HG02840 (cell line): ENCODE results near the gene KCNAB1.
"Not testable (repeated sequence)": the region's sequence is repeated elsewhere in the genome, so short reads cannot be mapped to it uniquely, and the experiment has no call there.

Experiments used
- ATAC-seq: cut with Tn5 transposase; IDR thresholded peaks from one replicate; pipeline ENCODE4 v1.9.1; 2021; ENCODE audit warnings: mild to moderate bottlenecking, moderate library complexity, moderate number of reproducible peaks; ENCODE audit not compliant: unreplicated experiment, low FRiP score

The KCNAB1 gene

DNA sequence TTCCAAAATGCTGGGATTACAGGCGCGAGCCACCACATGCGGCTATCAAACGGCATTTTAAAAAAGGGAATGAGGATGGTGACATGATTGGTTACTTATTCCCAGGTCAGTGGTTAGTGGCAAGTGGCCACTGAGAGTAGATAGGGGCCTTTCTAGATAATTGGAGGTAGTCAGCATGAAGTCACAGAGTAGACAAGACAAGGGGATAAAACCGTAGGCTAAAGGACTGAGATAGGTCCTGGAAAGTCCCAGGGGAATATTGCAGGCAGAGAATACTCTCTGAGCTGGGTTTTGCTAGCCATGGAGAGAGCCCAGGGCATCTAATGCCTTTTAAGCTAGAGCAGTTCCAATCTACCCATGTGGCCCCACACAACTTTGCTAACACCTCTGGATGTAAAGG lies 52.2 kb downstream of the KCNAB1 start:
- no peak for ATAC-seq

GRCh38 chr3:156174229-156174847 lies 54.0 kb downstream of the KCNAB1 start:
- ATAC-seq: no peak

- ATAC-seq: no peak
Observed at GRCh38 chr3:156175570-156175969, 55.2 kb downstream of the KCNAB1 start.

GRCh38 chr3:156176048-156176447 lies 55.7 kb downstream of the KCNAB1 start:
- no peak for ATAC-seq

DNA sequence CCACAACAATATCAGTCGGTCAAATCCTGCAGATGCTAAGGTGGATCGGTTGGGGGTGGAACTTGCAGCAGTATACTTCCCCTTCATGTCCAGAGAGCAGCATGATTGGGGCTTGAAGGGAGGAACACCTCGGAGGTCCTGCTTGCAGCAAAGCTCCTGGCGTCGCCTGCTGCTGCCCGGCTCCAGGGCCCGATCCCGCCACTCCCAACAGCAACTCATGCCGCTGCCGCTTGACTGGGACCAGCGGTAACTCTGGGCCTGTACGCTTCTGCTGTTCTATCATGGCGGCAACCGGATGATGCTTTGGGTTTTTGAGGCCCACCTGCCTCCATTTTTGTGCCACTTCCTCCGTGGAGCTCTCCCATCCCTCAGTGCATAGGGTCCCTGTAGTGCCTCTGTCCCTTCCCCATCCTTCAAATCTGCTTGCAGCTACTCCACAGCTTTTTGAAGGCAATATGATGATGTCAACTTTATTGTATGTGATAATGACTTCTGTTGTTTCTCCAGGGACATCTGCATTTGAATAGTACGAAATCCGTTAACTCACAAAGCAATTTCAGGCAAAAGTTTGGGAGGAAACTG lies 56.3 kb downstream of the KCNAB1 start:
- no peak for ATAC-seq

DNA sequence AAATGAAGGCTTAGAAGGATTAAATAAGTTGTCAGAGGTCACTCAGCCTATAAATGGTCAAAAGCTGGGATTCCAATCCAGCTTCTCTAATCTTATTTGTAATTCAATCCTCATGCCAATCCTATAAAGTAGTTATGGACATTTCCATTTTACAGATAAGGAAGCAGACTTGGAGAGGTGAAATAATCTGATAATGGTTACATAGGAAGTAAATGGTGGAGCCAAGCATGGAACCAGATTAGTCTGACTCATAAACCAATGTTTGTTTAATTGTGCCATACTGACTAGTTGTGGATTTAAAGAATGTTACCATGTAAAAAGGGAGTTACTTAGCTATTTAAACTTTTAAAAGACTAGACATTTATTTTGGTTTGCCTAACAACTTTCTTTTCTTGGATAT lies 59.7 kb downstream of the KCNAB1 start:
- no peak for ATAC-seq

DNA sequence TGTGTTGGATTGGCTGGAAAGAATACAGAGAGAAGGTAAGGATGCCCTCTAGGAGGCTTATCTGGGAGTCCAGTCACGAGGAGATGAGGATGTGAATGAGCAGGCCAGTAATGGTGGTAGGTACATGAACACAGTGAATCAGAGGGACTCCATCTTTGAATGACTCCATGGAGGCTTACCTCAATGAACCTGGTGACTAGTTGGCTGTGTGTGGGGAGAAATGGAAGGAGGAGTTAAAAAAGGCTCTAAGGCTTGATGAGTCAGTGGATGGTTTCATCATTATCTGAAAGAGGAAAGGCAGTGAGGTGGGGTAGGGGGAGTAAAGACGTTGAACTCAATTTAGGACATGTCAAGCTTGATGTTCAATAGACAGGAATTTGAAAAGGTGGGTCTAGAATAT lies 61.1 kb downstream of the KCNAB1 start:
- no peak for ATAC-seq

- no peak for ATAC-seq
Observed at GRCh38 chr3:156183396-156183795, 63.0 kb downstream of the KCNAB1 start.

- no peak for ATAC-seq
Observed at GRCh38 chr3:156184156-156184555, 63.8 kb downstream of the KCNAB1 start.

DNA sequence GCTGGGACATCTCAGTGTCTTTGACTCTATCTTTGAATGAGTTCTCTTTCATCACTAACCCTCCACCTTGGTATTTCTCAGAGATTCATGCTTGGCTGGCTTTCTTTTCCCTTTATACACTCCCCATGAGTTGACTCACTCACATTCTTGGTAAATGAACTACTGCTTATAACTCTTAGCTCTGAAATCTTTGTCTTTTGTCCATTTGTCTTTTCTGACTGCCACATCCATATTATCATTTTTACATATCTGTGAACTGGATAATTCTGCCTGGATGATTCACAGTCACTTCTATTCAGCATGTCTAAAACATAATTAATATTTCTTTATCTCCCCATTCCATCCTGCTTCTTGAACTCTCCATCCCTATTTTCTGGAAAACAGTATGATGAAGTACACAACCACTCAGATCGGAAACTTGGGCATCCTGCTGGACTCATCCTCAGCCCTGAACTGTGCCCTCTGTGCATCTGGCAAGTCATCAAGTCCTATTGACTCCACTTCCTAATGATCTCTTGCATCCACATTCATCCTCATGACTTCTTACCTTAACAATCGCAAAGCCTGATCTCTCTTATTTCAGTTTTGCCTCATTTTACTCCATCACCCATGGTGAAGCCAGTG lies 66.9 kb downstream of the KCNAB1 start:
- ATAC-seq: no peak

GRCh38 chr3:156188757-156189156 lies 68.4 kb downstream of the KCNAB1 start:
- no peak for ATAC-seq

DNA sequence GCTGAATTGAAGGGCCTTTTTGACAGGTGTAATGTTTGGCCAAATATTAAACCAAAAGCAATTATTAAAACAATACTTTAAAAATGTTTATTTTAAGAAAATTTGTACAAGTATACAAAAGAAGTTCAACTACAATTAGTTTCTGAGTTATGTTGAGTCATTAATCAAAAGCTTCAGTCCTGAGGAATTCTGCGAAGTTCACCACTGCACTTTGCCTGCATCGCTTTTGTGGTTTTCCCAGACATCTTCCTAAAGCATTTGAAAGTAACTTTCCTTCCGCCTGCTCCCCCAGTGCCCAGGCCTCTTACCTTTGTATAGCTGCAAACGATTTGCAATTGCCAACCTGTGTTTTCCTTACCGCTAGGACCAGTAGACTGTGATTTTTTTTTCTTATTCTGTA lies 69.5 kb downstream of the KCNAB1 start:
- no peak for ATAC-seq

- ATAC-seq: not testable (repeated sequence)
Observed at GRCh38 chr3:156194945-156195344, 74.6 kb downstream of the KCNAB1 start.

DNA sequence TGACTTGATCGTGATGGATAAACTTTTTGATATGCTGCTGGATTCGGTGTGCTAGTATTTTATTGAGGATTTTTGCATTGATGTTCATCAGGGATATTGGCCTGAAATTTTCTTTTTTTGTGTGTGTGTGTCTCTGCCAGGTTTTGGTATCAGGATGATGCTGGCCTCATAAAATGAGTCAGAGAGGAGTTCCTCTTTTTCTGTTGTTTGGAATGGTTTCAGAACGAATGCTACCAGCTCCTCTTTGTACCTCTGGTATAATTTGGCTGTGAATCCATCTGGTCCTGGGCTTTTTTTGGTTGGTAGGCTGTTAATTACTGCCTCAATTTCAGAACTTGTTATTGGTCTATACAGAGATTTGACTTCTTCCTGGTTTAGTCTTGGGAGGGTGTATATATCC lies 76.8 kb downstream of the KCNAB1 start:
- ATAC-seq: not testable (repeated sequence)

- no peak for ATAC-seq
Observed at GRCh38 chr3:156201411-156202405, 81.3 kb downstream of the KCNAB1 start.

DNA sequence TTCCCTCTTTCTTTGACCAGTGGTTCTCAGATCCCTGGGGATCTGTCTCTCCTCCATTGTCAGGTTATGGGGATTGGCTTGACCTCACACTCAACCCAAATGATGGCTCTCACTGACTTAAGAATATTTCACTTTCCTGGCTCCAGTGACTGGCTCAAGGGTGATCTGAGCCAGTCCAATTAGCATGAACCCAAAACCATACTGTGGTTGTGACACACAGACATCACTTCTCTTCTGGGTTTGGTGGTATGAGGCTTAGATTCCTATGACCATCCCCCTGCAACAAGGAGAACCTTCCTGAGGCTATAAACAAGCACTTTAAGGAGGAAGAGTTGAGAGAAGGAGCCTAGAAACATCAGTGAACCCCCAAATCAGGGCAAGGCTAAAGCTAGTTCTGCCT lies 85.8 kb downstream of the KCNAB1 start:
- no peak for ATAC-seq

GRCh38 chr3:156207802-156208685 lies 87.7 kb downstream of the KCNAB1 start:
- ATAC-seq: no peak

DNA sequence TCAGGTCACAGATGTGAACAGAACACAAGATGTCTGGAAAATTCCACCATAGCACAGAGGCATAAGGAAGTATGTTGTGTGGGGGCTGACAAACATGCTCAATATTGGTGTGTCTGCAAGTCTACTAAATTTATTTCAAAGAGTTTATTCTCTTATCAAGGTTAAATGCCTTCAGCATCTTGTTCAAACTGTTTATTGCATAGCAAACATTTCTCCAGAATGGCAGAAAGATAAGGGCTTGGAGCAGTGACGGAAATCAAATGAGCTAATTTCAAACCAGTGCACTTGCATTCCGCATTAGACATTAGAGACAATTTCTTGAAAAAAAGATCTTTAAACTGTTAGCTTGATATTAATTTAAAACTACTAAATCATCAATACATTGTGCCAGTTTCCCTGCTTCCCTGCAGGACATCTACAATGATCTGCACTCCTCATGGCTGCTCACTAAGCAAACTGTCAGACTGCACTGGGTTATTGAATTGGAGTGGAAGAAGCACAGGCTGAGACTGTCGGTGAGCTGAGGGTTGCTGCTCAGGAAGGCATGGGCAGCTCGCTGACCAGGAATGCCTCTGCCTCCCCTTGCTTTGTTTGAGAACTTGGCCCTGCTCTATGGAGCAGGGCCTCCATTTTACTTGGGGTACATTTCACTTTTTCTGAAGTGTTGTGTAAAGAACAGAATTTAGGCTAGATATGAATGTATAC lies 89.4 kb downstream of the KCNAB1 start:
- ATAC-seq: no peak

DNA sequence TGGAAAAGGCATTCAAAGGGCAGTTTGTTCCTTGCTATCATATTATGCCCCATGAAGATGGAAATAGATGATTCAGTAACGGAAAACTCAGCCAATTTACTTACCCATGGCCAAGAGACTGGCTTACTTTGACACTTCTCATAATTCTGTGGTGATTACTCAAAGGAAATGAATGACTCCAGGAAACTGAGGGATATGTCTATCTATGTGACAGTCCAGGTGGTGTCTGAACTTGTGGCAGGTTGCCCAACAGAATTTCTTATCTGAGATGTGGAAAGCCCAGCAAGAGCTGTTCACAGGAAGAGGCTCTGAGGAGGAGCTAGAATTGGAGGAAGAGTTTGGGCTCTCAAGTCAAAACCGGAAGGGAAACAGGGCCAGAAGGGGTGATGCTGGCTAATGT lies 91.2 kb downstream of the KCNAB1 start:
- no peak for ATAC-seq
